Liver (tissue), 3 donors: ENCODE measurements around the gene PALM3.

Experiments used
- CTCF ChIP-seq: fragments of 150-350 bp; IDR thresholded peaks from 2 replicates; pipeline ENCODE4 v1.5.1; 2017; ENCODE audit warnings: improper control_type of control experiment, low read depth, low read length; ENCODE audit not compliant: missing input control
- JUND ChIP-seq, 2 donors: IDR thresholded peaks; 2 replicates each; pipeline ENCODE4 v1.6.1; 2016; ENCODE audit warnings: antibody characterized with exemption in 2 of 2
- MAX ChIP-seq: IDR thresholded peaks from 2 replicates; pipeline ENCODE4 v1.6.1; 2016; ENCODE audit warnings: antibody characterized with exemption
- RAD21 ChIP-seq, 2 donors: IDR thresholded peaks; 2 replicates each; pipeline ENCODE4 v1.6.1; 2016; ENCODE audit warnings: antibody characterized with exemption in 2 of 2, mild to moderate bottlenecking in 2 of 2
- REST ChIP-seq: IDR thresholded peaks from 2 replicates; pipeline ENCODE4 v1.6.1; 2016; ENCODE audit warnings: antibody characterized with exemption, mild to moderate bottlenecking
- TAF1 ChIP-seq: conservative IDR thresholded peaks from 2 replicates; pipeline ENCODE4 v1.6.1; 2016; ENCODE audit warnings: antibody characterized with exemption, mild to moderate bottlenecking
- YY1 ChIP-seq: IDR thresholded peaks from 2 replicates; pipeline ENCODE4 v1.6.1; 2016; ENCODE audit warnings: antibody characterized with exemption, mild to moderate bottlenecking
- TF ChIP-seq, protein P1 (sequence below): IDR thresholded peaks from 2 replicates; pipeline ENCODE4 v1.6.1; 2016; ENCODE audit warnings: antibody characterized with exemption
- donor health status: healthy.
- donor health status: healthy.

DNA sequence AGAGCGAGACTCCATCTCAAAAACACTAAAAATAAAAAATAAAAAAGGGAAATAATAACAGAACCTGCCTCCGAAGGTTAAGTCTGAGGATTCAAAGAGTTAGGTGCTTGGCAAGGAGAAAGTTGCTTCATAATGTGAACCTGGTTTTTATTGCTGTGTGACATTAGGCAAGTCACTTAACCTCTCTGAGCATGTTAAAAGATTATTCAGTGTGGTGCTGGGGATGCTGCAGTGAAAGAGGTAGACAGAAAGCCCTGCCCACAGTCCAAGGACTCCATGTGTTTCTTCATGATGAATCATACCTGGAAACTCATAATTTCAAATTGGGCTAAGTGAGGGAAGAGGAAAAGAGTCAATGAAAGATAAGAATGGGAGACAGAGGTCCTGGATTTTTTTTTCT lies 27.9 kb downstream of the PALM3 start:
- TF ChIP-seq TAF1 (no peak), CTCF (no peak), MAX (no peak), RAD21 (IDR thresholded peaks at IDR 0.05) (no peak), YY1 (no peak), JUND (IDR thresholded peaks at IDR 0.05) (no peak), REST (no peak)
- TF ChIP-seq, protein P1, sequence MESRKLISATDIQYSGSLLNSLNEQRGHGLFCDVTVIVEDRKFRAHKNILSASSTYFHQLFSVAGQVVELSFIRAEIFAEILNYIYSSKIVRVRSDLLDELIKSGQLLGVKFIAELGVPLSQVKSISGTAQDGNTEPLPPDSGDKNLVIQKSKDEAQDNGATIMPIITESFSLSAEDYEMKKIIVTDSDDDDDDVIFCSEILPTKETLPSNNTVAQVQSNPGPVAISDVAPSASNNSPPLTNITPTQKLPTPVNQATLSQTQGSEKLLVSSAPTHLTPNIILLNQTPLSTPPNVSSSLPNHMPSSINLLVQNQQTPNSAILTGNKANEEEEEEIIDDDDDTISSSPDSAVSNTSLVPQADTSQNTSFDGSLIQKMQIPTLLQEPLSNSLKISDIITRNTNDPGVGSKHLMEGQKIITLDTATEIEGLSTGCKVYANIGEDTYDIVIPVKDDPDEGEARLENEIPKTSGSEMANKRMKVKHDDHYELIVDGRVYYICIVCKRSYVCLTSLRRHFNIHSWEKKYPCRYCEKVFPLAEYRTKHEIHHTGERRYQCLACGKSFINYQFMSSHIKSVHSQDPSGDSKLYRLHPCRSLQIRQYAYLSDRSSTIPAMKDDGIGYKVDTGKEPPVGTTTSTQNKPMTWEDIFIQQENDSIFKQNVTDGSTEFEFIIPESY, result no peak
